Common myeloid progenitor, CD34-positive (primary cell): Measurements from ENCODE around the gene DNAH1.

Source experiments
- CTCF ChIA-PET: fragments of 350-600 bp; sonication (Branson Sonifier 250); formaldehyde crosslinking; loops from one replicate; lab custom pipeline; 2021; ENCODE audit warnings: antibody characterized with exemption; lab: Charles Lee
- POLR2A ChIA-PET: fragments of 350-600 bp; sonication (Branson Sonifier 250); formaldehyde crosslinking; loops from one replicate; lab custom pipeline; 2021; ENCODE audit warnings: antibody characterized with exemption; lab: Charles Lee
- DNase-seq, 3 donors: peaks; one replicate each; pipeline versions ENCODE4 v3.0.0 to v3.0.0-alpha.2; 2013
- H3K27ac ChIP-seq, 2 experiments: 1 replicate in 1 of 2; 2 replicates in 1 of 2; pipeline ENCODE4 v1.7.0; 2013; ENCODE audit warnings: inconsistent platforms in 2 of 2, low read length in 2 of 2, mild to moderate bottlenecking in 2 of 2, low read depth in 1 of 2, moderate library complexity in 1 of 2; ENCODE audit not compliant: severe bottlenecking in 2 of 2, insufficient read depth in 1 of 2, poor library complexity in 1 of 2
- H3K27me3 ChIP-seq, 5 experiments: replicated peaks in 2 of 5; 1 replicate in 3 of 5; 2 replicates in 2 of 5; pipeline versions ENCODE4 v1.6.1 to v1.7.0; 2013; ENCODE audit warnings: low read length in 4 of 5, mild to moderate bottlenecking in 2 of 5, moderate library complexity in 2 of 5, inconsistent platforms in 1 of 5; ENCODE audit not compliant: insufficient read depth in 5 of 5, control insufficient read depth in 4 of 5
- H3K36me3 ChIP-seq, 4 experiments: 1 replicate in 2 of 4; 2 replicates in 2 of 4; pipeline versions ENCODE4 v1.6.1 to v1.7.0; 2013; ENCODE audit warnings: low read length in 3 of 4, control low read depth in 1 of 4, mild to moderate bottlenecking in 1 of 4; ENCODE audit not compliant: control insufficient read depth in 4 of 4, insufficient read depth in 4 of 4
- H3K4me1 ChIP-seq, 4 experiments: 1 replicate in 3 of 4; 2 replicates in 1 of 4; pipeline versions ENCODE4 v1.6.1 to v1.7.1; 2013; ENCODE audit warnings: low read length in 3 of 4, mild to moderate bottlenecking in 3 of 4, control low read depth in 1 of 4, inconsistent platforms in 1 of 4, moderate library complexity in 1 of 4; ENCODE audit not compliant: control insufficient read depth in 4 of 4, insufficient read depth in 4 of 4; ENCODE audit errors: control extremely low read depth in 1 of 4
- H3K4me3 ChIP-seq, 7 experiments: 1 replicate in 4 of 7; 2 replicates in 3 of 7; pipeline versions ENCODE4 v1.5.1 to v1.7.0; 2013; ENCODE audit warnings: mild to moderate bottlenecking in 7 of 7, low read length in 6 of 7, moderate library complexity in 6 of 7, inconsistent platforms in 2 of 7, low read depth in 2 of 7, control low read depth in 1 of 7; ENCODE audit not compliant: insufficient read depth in 4 of 7, control insufficient read depth in 1 of 7; ENCODE audit errors: extremely low read depth in 1 of 7
- H3K9me3 ChIP-seq, 5 experiments: 1 replicate in 4 of 5; 2 replicates in 1 of 5; pipeline versions ENCODE4 v1.6.1 to v1.7.1; 2013; ENCODE audit warnings: low read length in 4 of 5, mild to moderate bottlenecking in 2 of 5, inconsistent platforms in 1 of 5, low read depth in 1 of 5, moderate library complexity in 1 of 5; ENCODE audit not compliant: control insufficient read depth in 4 of 5, insufficient read depth in 2 of 5; ENCODE audit errors: control extremely low read depth in 1 of 5
- WGBS: methylation state at CpG from one replicate; pipeline ENCODE4 v1.1.5; 2013; ENCODE audit not compliant: insufficient coverage; 5-methylcytosine and 5-hydroxymethylcytosine counted together

Gene DNAH1

GRCh38 chr3:52310861-52311575, 5.1 kb upstream of the DNAH1 start:
- ChIA-PET CTCF (interaction anchor here (1.1 to 2.1 kb wide), 3 partner anchors 12 to 28 kb away, joined by 3 to 4 read pairs (median 3); no protein-coding TSS in a partner anchor), POLR2A (no interaction called here)
- Histone ChIP-seq H3K36me3 (peaks cover 0 to 9% (median 4%) of the 10 kb centered on the region in 4 experiments), H3K27me3 (no peaks in the 10 kb centered on the region), H3K27ac (no peak overlapping the region), H3K9me3 (no peaks in the 10 kb centered on the region), H3K4me3 (no peak overlapping the region), H3K4me1 (peaks cover 0 to 22% (median 12%) of the 10 kb centered on the region in 4 experiments)
- 97% methylated on average over 7 of the region's 9 CpGs for WGBS
- peak in 2 of 3 donors; percentile 29 to 38 for DNase-seq

- WGBS, result 98% methylated on average over 5 of the region's 9 CpGs
- ChIA-PET POLR2A (no interaction called here), CTCF (interaction anchor here (1.1 to 2.1 kb wide), 3 partner anchors 13 to 27 kb away, joined by 3 to 4 read pairs (median 3); no protein-coding TSS in a partner anchor)
- Histone ChIP-seq H3K27ac (no peak overlapping the region), H3K4me1 (peaks cover 0 to 22% (median 12%) of the 10 kb centered on the region in 4 experiments), H3K36me3 (peaks cover 0 to 9% (median 5%) of the 10 kb centered on the region in 4 experiments), H3K4me3 (no peak overlapping the region), H3K9me3 (no peaks in the 10 kb centered on the region), H3K27me3 (no peaks in the 10 kb centered on the region)
- DNase-seq, result no peak
Observed at GRCh38 chr3:52311576-52312119, 4.5 kb upstream of the DNAH1 start.

- POLR2A ChIA-PET, result no interaction called here
- DNase-seq, result no peak
- no peak overlapping the region for H3K27ac ChIP-seq
- peaks cover 0 to 11% (median 8%) of the 10 kb centered on the region in 4 experiments for H3K4me1 ChIP-seq
- no peaks in the 10 kb centered on the region for H3K27me3 ChIP-seq
- WGBS, result 100% methylated on average over 2 of the region's 2 CpGs
- H3K36me3 ChIP-seq, result peaks cover 0 to 9% (median 5%) of the 10 kb centered on the region in 4 experiments
- no peaks in the 10 kb centered on the region for H3K9me3 ChIP-seq
- no peak overlapping the region for H3K4me3 ChIP-seq
- CTCF ChIA-PET, result interaction anchor here (1.3 to 2.1 kb wide), 2 partner anchors 14 to 82 kb away, joined by 3 to 4 read pairs; no protein-coding TSS in a partner anchor
Observed at GRCh38 chr3:52313188-52313773, 2.8 kb upstream of the DNAH1 start.

GRCh38 chr3:52313774-52314188, 2.3 kb upstream of the DNAH1 start:
- Histone ChIP-seq H3K27me3 (no peaks in the 10 kb centered on the region), H3K4me1 (peaks cover 0 to 11% (median 7%) of the 10 kb centered on the region in 4 experiments), H3K27ac (no peak overlapping the region), H3K9me3 (no peaks in the 10 kb centered on the region), H3K4me3 (no peak overlapping the region), H3K36me3 (peaks cover 0 to 9% (median 5%) of the 10 kb centered on the region in 4 experiments)
- CTCF ChIA-PET, result interaction anchor here (1.3 kb wide), 1 partner anchor 82 kb away, joined by 3 read pairs; no protein-coding TSS in a partner anchor
- DNase-seq, result no peak
- whole genome bisulfite sequencing, result 82% methylated on average over 4 of the region's 4 CpGs
- POLR2A ChIA-PET, result no interaction called here

- peaks cover 0 to 9% (median 5%) of the 10 kb centered on the region in 4 experiments for H3K36me3 ChIP-seq
- no peaks in the 10 kb centered on the region for H3K9me3 ChIP-seq
- 97% methylated on average over 3 of the region's 3 CpGs for WGBS
- no peak overlapping the region for H3K27ac ChIP-seq
- DNase-seq, result no peak
- H3K4me1 ChIP-seq, result peaks cover 0 to 11% (median 7%) of the 10 kb centered on the region in 4 experiments
- CTCF ChIA-PET, result interaction anchor here (0.8 to 2.0 kb wide), 3 partner anchors 15 to 22 kb away, joined by 3 to 5 read pairs (median 4); no protein-coding TSS in a partner anchor
- no peaks in the 10 kb centered on the region for H3K27me3 ChIP-seq
- POLR2A ChIA-PET, result no interaction called here
- H3K4me3 ChIP-seq, result no peak overlapping the region
Observed at GRCh38 chr3:52314489-52314888, 1.6 kb upstream of the DNAH1 start.

GRCh38 chr3:52315006-52315405, 1.1 kb upstream of the DNAH1 start:
- Histone ChIP-seq H3K4me1 (peaks cover 0 to 11% (median 7%) of the 10 kb centered on the region in 4 experiments), H3K27me3 (no peaks in the 10 kb centered on the region), H3K9me3 (no peaks in the 10 kb centered on the region), H3K36me3 (peaks cover 0 to 10% (median 3%) of the 10 kb centered on the region in 4 experiments), H3K27ac (no peak overlapping the region), H3K4me3 (no peak overlapping the region)
- DNase-seq, result no peak
- ChIA-PET CTCF (interaction anchor here (0.8 to 2.0 kb wide), 4 partner anchors 12 to 23 kb away, joined by 3 to 5 read pairs (median 4); no protein-coding TSS in a partner anchor), POLR2A (no interaction called here)
- WGBS, result 93% methylated on average over 4 of the region's 6 CpGs
